CD1c-positive myeloid dendritic cell (primary cell): ENCODE measurements around the gene BSDC1.

Experiments used
- DNase-seq: peaks from one replicate; pipeline ENCODE4 v3.0.0-alpha.2; 2016; ENCODE audit errors: extremely low spot score

The BSDC1 gene

DNA sequence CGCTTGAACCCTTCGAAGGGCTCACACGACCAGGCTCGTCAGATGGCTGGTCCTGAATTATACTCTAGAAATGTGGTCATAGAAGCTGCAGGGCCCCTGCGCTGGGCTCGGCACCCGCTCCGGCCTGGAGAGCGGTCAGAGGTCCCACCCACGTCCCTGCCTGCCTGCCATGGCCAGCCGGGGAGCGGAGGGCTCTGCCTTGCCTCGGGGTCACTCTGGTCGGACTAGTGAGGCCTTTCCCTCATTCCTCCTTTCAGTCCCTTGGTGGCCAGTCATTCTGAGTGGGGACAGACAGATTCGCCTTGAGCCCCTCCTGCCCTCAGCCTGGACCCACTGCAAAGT, 57.7 kb downstream of the BSDC1 start:
- DNase-seq, result no peak

DNA sequence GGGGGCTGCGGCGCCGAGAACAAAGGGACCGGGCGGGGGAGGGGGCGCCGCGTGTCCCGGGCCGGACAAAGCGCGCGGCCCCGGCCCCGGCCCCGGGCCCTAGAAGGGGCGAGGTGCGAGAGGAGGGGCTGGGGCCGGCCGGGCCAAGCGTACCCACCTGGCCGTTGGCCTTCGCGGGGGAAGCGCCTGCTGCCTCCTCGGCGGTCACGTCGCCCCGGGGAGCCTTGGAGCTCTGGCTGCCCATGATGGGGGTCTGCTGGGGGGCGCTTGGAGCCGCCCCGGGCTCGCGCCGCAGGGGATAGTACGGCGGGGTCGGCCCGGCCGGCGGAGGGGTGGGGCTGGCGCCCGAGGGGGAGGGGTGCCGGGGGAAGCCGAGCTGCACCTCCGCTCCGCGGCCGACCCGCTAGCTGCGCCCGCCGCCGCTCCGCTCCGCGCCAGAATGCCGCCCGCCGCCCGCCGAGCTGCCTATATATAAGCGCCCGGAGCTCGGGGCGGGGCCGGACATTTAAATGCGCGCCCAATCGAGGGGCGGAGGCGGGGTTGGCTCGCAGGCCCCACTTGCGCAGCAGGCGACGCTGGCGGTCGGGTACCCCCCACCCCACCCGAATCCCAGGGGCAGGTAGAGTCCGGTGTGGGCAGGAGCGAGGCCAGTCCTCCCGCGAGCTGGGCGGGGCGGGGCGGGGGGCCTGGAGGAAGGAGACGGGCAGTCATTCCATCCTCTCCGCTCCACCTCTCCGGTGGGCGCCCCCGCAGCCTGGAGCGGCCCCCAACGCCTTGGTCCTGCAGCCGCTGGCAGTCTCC, 58.3 kb downstream of the BSDC1 start, which contains the start of gene MARCKSL1:
Gene MARCKSL1, minus strand, starts transcription at position 444 of the 801 bp plus-strand sequence. Its CDS starts 200 bp downstream, at position 244.
- DNase-seq, result peak; percentile 80

DNA sequence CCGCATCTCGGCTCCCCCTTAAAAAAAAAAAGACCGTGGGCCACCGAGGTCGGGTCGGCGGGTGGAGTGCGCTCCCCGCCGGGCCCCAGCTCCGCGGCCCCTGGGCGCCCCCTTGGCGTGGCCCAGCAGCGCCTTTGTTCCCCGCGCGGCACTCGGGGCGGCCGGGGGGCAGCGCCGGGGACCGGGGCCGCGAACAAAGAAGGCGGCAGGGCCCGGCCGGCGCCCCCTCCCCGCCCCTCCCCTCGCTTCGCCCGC, 58.8 kb downstream of the BSDC1 start:
- no peak for DNase-seq

DNA sequence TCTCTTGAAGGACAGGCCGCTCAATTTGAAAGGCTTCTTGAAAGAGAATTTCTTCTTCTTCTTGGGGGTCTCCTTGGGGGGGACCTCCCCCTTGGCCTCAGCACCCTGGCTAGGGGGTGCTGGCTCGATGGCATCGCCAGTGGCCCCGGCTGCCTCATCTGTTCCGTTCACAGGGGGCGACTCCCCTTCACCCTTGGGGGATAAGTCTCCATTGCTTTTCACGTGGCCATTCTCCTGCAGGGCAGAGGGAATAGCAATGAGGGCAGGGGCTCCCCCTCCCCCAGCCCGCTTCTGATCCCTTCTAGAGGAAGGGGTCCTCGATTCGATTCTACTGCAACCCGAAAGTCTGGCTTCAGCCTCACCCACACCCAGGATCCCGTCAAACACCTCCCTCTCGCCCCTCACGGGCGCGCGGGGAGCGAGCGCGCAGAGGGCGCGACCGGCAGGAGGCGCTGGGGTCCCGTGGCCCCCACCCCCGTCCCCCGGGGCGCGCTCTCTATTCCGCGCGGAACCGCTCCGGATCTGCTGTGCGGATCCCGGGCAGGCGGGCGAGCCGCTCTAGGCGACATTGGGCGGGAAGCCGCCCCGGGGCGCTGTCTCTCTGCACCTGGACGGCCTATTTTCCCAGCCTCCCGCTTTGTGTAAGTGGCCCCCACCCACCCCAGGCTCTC, 59.2 kb downstream of the BSDC1 start:
- DNase-seq, result peak; percentile 74

DNA sequence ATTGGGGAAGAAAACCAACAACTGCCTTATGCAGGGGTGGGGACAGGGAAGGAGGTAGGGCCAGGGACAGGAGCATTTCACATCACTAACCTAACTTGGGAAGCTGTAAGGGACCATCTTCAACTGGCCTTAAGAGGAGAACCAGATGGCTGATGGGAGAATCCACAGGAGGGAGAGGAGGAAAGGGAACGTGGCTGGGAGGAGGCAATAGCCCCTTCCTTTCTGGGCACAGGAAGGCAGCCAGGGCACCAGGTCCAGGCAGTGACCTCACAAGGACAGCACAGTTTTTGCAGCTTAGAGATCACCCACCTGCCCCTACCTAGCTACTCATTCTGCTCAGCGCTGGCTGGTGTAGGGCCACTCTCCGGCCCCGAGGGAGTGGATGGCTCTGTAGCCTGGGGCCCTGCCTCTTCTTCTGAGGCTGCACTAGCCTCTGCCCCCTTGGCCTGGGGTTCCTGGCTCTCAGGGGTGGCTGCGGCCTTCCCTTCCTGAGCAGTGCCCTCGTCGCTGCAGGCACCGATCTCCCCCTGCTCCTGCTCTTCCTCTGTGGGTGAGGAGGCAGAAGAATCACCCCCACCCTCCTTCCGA, 59.9 kb downstream of the BSDC1 start:
- DNase-seq, result no peak

DNA sequence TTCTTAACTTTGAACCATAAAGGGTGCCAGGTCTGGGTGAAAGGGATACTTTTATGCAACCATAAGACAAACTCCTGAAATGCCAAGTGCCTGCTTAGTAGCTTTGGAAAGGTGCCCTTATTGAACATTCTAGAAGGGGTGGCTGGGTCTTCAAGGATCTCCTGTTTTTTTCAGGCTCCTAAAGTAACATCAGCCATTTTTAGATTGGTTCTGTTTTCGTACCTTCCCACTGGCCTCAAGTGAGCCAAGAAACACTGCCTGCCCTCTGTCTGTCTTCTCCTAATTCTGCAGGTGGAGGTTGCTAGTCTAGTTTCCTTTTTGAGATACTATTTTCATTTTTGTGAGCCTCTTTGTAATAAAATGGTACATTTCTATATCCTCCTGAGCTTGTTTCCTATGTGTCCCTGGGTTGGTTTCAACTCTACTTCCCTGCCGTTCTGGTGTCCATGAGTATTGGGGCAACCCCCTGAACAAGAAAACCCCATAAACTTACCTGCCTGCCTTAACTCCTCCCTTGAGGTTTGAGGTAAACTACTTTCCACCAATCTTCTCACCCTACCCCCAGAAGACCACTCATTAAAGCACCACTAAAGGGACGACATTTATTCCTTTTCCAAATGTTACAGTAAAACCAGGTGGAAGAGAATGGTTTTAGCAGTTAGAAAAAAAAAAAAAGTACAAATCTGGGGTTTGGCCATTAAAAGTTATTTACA, 60.8 kb downstream of the BSDC1 start:
- DNase-seq, result no peak

DNA sequence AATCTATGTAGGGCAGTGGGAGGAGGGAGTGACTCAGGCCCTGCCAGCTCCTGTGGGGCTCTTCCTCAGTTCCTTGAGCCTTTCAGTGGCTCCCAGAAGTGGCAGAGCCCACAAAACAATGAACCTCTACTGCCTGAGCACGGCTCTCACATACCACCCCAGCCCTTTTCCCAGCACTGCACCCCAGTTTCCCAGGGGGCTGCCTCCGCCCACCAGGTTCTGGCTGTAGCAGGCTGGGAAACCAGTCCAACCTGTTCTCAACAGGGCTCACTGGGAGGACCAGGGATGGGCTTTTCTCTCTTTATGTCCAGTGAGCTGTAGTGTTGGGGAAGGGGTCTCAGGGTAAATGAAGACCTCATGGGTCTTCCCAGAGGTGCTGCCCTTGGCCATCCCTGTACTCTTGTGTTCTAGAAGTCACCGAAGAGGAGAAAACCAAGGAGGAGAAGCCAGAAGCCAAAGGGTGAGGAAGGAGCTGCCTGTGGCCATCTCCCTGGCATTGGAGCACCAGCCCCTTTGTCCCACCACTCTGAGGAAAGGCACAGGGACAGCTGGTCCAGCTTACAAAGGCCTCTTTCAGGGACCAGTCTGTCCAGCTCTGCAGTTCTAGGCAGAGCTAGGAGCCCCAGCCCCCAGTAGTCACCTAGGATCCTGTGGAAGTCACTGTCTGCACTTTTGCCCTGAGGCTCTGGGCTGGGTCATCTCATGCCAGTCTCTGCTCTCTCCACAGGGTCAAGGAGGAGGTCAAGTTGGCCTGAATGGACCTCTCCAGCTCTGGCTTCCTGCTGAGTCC, 61.8 kb downstream of the BSDC1 start:
- DNase-seq, result no peak

DNA sequence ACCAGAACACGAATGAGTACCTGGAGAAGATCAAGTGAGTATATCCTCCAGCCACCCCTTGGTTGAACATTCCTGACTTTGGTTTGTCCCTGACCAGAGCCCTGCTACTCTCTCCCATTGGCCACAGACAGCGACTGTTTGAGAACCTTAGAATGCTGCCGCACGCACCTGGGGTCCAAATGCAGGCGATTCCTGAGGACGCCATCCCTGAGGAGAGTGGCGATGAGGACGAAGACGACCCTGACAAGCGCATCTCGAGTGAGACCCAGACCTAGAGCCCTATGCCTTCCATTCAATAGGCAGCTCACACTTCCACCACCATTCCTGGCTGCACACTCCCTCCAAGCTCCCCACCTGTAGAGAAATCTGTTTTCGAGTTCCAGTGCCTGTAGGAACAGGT, 62.7 kb downstream of the BSDC1 start:
- DNase-seq, result no peak

DNA sequence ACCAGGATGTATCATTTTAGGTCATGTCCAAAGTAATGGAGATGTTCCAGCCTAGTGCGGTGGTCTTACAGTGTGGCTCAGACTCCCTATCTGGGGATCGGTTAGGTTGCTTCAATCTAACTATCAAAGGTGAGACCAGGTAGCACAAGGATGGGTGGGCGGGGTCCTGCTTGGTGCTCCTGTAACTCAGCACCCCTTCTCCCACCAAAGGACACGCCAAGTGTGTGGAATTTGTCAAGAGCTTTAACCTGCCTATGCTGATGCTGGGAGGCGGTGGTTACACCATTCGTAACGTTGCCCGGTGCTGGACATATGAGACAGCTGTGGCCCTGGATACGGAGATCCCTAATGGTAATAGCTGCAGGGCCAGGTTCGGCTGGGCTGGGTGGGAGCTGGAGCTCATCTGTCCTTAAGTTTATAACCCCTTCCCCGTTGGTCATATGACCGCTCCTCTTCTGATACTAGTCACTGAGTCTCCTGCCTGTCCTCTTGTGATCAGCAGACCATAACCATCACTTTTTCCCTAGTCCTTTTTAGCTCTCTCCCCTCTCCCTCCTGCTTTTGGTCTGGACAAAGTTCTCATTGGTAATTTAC, 63.6 kb downstream of the BSDC1 start:
- no peak for DNase-seq

DNA sequence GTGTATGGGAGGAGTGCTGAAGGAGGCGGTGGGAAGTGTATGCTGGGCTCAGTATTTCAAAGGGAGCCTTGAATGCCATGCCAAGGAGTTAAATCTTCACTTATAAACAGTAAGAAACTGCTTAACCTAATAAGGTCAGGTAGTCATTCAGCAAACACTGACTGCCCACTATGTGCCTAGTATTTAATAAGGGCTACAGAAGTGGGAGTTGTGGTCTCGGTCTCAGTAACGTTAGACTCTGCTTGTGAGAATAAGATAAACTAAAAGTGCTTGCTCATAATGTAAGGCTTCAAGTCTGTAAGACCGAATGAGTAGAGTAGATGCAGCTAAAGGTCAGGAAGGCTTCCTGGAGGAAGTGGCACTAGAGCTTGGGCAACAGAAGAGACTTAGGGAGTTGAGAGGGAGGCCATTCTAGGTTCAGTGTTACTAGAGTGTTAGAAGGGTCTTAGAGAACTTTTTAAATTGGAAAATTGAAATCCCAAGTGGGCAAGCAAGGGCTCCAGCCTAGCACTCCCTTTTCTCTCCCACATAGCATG, 64.2 kb downstream of the BSDC1 start:
- DNase-seq, result no peak

DNA sequence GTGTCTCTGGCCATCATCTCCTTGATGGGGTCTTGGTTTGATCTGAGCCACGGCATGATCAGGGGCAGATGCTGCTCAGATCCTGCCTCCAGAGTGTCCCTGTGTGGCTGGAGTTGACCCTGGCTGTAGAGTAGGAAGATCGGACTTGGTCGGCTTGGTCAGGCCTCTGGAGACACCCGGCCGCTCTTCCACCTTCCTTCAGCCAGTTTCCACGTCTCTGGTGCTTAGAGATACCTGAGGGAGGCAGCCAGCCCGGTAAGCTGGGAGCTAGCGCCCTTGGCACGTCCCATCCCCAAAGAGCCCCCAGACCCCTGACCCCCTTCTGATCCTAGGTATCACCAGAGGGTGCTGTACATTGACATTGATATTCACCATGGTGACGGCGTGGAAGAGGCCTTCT, 67.0 kb downstream of the BSDC1 start:
- no peak for DNase-seq

DNA sequence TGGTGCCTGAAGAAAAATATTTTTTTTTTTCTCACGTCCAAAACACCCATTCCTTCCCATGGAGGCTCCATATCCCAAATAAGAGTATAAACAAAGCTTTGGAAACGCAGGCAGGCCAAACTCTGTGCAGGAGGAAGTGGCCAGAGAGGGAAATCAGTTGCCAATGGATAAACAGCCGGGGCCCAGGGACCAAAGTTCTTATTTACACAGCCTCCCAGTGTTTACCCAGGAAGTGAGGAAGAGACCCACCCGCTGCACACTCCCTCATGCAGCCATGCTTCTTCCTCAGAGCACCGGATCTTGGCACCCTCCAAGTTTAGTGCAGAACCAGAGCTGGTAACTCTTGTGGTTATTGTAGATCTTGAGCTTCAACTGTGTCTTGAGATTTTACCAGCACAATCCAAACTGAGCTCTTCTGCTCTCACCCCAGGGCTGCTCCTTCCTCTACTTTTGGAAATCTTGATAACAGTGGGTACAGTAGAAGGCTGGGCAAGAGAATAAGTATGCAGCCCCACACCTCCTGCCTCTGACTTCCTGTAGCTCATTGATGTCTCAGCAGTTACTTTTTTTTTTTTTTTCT, 72.4 kb downstream of the BSDC1 start:
- no peak for DNase-seq

DNA sequence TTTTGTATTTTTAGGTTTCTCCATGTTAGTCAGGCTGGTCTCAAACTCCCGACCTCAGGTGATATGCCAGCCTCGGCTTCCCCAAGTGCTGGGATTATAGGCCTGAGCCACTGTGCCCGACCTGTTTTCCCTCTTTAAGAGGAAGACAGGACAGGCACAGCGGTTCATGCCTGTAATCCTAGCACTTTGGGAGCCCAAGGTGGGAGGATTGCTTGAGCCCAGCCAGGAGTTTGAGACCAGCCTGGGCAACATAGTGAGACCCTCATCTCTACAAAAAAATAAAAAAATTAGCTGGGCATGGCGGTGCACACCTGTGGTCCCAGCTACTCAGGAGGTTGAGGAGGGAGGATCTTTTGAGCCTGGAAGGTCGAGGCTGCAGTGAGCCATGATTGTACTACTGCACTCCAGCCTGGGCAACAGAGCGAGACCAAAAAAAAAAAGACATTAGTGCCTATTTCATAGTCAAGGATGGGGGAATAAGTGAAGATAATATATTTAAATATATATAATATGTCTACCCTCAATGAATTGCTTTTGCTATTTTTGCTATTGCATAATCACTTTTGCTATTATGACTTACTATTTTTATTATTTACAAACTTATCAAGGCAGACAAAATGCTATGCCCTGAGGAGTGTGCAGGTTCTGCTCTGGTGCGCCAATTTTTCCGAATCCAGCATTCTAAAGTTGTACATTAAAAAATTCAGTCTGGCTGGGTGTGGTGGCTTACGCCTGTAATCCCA, 75.9 kb downstream of the BSDC1 start:
- no peak for DNase-seq

DNA sequence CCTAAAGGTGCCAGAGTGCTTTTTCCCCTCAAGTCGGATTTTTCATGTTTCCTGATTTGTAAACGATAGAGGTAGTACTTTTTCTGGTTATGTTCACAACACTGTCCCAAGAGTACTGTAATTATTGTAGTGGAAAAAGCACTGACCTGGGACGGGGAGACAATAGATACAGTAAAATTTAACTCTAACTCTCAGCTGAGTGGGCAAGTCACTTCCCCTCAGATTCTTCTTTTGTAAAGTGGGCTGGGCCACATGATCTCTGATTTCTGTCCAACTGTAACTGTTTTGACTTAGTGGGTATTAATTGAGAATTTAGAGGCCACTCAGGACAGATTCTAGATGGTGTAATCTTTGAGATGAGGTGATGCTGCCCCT, 77.4 kb downstream of the BSDC1 start:
- no peak for DNase-seq
